DOHH2 (cell line): ENCODE results near the gene SPDYE5.

Experiments
- H3F3A ChIP-seq: fragments of 200-600 bp; sonication (generic), shearing (Covaris generic); 2 replicates; pipeline ENCODE4 v1.6.0; 2016; ENCODE audit warnings: antibody characterized with exemption, mild to moderate bottlenecking; ENCODE audit not compliant: control insufficient read depth, insufficient read depth
- H3K27ac ChIP-seq: fragments of 200-600 bp; sonication (generic); 2 replicates; pipeline ENCODE4 v1.5.1; 2014; ENCODE audit warnings: low read depth, mild to moderate bottlenecking, low read length, moderate library complexity
- H3K27me3 ChIP-seq: fragments of 200-600 bp; sonication (generic); 2 replicates; pipeline ENCODE4 v1.6.1; 2014; ENCODE audit warnings: mild to moderate bottlenecking, low read length, mixed read lengths; ENCODE audit not compliant: control insufficient read depth
- H3K36me3 ChIP-seq: fragments of 200-600 bp; sonication (generic); 2 replicates; pipeline ENCODE4 v1.6.1; 2014; ENCODE audit warnings: mild to moderate bottlenecking, low read length, moderate library complexity, mixed read lengths; ENCODE audit not compliant: control insufficient read depth
- H3K4me1 ChIP-seq: fragments of 200-600 bp; sonication (generic); 2 replicates; pipeline ENCODE4 v1.6.1; 2014; ENCODE audit warnings: mild to moderate bottlenecking, low read length, mixed read lengths; ENCODE audit not compliant: control insufficient read depth
- H3K4me2 ChIP-seq: fragments of 200-600 bp; sonication (generic); 2 replicates; pipeline ENCODE4 v1.6.0; 2014; ENCODE audit warnings: mild to moderate bottlenecking, low read length, moderate library complexity
- H3K4me3 ChIP-seq: fragments of 200-600 bp; sonication (generic); 2 replicates; pipeline ENCODE4 v1.5.1; 2014; ENCODE audit warnings: mild to moderate bottlenecking, low read length, mixed read lengths
- H3K79me2 ChIP-seq: fragments of 200-600 bp; sonication (generic); 2 replicates; pipeline ENCODE4 v1.6.1; 2014; ENCODE audit warnings: mild to moderate bottlenecking, low read length, mixed read lengths; ENCODE audit not compliant: control insufficient read depth
- H3K9me2 ChIP-seq: fragments of 200-600 bp; sonication (generic); replicated peaks from 2 replicates; pipeline ENCODE4 v1.6.1; 2014; ENCODE audit warnings: mild to moderate bottlenecking, low read length, mixed read lengths; ENCODE audit not compliant: control insufficient read depth
- H3K9me3 ChIP-seq: fragments of 200-600 bp; sonication (generic); 2 replicates; pipeline ENCODE4 v1.6.1; 2014; ENCODE audit warnings: antibody characterized with exemption, low read length, mixed read lengths; ENCODE audit not compliant: control insufficient read depth, insufficient read depth
- H4K20me1 ChIP-seq: fragments of 200-600 bp; sonication (generic); 2 replicates; pipeline ENCODE4 v1.6.0; 2014; ENCODE audit warnings: low read depth, mild to moderate bottlenecking, antibody characterized with exemption, low read length, moderate library complexity; ENCODE audit not compliant: control insufficient read depth, insufficient read depth
- EZH2phosphoT487 ChIP-seq: fragments of 200-600 bp; sonication (generic); IDR thresholded peaks from 2 replicates; pipeline ENCODE4 v1.6.1; 2017; ENCODE audit warnings: borderline replicate concordance, mild to moderate bottlenecking, antibody characterized with exemption, low read length, moderate library complexity, mixed read lengths
- TF ChIP-seq, protein P1 (sequence below): fragments of 200-600 bp; sonication (generic); IDR thresholded peaks from one replicate; pipeline ENCODE4 v1.5.1; 2014; ENCODE audit warnings: antibody characterized with exemption, mild to moderate bottlenecking, low read depth, low read length; ENCODE audit not compliant: poor library complexity, severe bottlenecking

The SPDYE5 gene

GRCh38 chr7:75534727-75535307 lies 42.7 kb downstream of the SPDYE5 start:
- TF ChIP-seq, protein P1, sequence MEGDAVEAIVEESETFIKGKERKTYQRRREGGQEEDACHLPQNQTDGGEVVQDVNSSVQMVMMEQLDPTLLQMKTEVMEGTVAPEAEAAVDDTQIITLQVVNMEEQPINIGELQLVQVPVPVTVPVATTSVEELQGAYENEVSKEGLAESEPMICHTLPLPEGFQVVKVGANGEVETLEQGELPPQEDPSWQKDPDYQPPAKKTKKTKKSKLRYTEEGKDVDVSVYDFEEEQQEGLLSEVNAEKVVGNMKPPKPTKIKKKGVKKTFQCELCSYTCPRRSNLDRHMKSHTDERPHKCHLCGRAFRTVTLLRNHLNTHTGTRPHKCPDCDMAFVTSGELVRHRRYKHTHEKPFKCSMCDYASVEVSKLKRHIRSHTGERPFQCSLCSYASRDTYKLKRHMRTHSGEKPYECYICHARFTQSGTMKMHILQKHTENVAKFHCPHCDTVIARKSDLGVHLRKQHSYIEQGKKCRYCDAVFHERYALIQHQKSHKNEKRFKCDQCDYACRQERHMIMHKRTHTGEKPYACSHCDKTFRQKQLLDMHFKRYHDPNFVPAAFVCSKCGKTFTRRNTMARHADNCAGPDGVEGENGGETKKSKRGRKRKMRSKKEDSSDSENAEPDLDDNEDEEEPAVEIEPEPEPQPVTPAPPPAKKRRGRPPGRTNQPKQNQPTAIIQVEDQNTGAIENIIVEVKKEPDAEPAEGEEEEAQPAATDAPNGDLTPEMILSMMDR = no peak
- no peak for TF ChIP-seq EZH2phosphoT487
- Histone ChIP-seq H3K79me2 (no peaks in the 10 kb centered on the region), H3K9me2 (no peaks in the 10 kb centered on the region), H3K27me3 (peaks cover 3% of the 10 kb centered on the region), H3F3A (no peaks in the 10 kb centered on the region), H3K36me3 (no peaks in the 10 kb centered on the region), H3K4me3 (peak overlapping the region; percentile 29), H3K27ac (no peak overlapping the region; the same call in 1 of the 2 replicates), H3K4me1 (peaks cover 11% of the 10 kb centered on the region), H3K9me3 (no peaks in the 10 kb centered on the region), H3K4me2 (peak overlapping the region; percentile 59), H4K20me1 (no peaks in the 10 kb centered on the region)

GRCh38 chr7:75536491-75536890 lies 44.4 kb downstream of the SPDYE5 start:
- Histone ChIP-seq H3K4me3 (no peak overlapping the region), H3K9me2 (no peaks in the 10 kb centered on the region), H3K27me3 (peaks cover 3% of the 10 kb centered on the region), H3F3A (no peaks in the 10 kb centered on the region), H3K4me2 (no peak overlapping the region), H3K27ac (no peak overlapping the region), H3K4me1 (peaks cover 11% of the 10 kb centered on the region), H3K36me3 (no peaks in the 10 kb centered on the region), H3K79me2 (no peaks in the 10 kb centered on the region), H3K9me3 (no peaks in the 10 kb centered on the region), H4K20me1 (no peaks in the 10 kb centered on the region)
- no peak for TF ChIP-seq EZH2phosphoT487
- TF ChIP-seq, protein P1 = no peak

DNA sequence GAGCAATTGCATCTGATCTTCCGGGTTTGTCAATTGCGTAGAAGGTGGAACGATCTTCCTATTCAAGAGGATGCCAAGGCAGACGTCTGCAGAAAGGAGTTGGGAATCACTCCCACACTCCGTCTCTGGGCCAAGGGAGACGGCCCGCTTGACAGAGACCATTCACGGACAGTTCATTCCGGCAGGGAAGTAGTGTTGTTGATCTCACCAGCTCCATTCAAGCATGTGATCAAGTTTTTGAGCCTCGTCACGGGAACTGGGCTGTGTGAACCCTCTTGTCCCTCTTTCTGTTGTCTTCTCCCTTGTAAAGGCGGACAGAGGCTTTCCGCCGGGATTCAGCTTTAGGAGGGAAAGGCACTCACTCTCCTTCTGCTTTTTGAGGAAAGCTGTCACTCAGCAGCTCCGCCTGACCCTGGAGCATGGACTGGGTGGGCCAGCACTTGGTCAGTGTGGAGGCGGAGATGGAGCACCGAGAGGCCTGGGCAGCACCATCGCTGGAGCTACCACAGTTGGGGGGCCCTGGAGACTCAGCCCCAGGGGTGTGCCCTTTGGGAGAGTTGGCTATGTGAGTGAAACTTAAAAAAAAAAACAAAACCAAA lies 44.9 kb downstream of the SPDYE5 start:
- no peaks in the 10 kb centered on the region for H3F3A ChIP-seq
- H3K27me3 ChIP-seq = peaks cover 3% of the 10 kb centered on the region
- H3K27ac ChIP-seq = no peak overlapping the region
- no peak for TF ChIP-seq EZH2phosphoT487
- TF ChIP-seq, protein P1 = no peak
- peaks cover 11% of the 10 kb centered on the region for H3K4me1 ChIP-seq
- H4K20me1 ChIP-seq = no peaks in the 10 kb centered on the region
- no peaks in the 10 kb centered on the region for H3K36me3 ChIP-seq
- H3K9me2 ChIP-seq = no peaks in the 10 kb centered on the region
- no peak overlapping the region for H3K4me2 ChIP-seq
- H3K4me3 ChIP-seq = no peak overlapping the region
- no peaks in the 10 kb centered on the region for H3K9me3 ChIP-seq
- H3K79me2 ChIP-seq = no peaks in the 10 kb centered on the region
